Measurements from ENCODE around the gene CHAT. TPM values are rescaled to one million over a fixed set of nuclear protein-coding genes. Genes with fewer than 3 reads are reported as not detected.

The CHAT gene
- 1 to 10 TPM in 1 of 2 donors, under 1 TPM in 1; 0.16 to 1.2 TPM for total RNA-seq

DNA sequence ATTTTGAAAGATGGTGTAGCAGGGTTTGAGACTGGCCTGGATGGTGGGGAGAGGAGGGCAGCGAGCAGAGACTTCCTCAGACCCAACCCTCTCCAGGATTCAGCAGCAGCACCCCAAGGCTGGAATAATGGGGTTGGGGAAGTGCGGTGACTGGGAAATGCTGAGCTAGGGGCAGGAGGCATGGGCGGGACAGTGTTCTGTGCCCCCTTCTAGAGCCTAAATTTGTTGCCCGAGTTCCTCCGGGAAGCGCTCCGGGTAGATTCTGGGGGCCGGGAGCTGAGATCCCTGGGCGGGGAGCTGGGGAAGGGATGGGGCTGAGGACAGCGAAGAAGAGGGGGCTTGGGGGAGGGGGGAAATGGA lies at the start of gene CHAT:
TSS of gene CHAT (plus strand) at position 156 of the 360 bp plus-strand sequence. CDS start at position 309, 153 bp downstream.
- Histone ChIP-seq H3K36me3 (no peaks in the 10 kb centered on the region), H3K9ac (ENCODE audit: low read depth in 2 of 2, low read length in 2 of 2) (no peak within 1 kb of the TSS), H3K4me1 (no peaks in the 10 kb centered on the region), H3K4me3 (no peak within 1 kb of the TSS), H3K27ac (no peak within 1 kb of the TSS), H3K27me3 (peaks cover 57% of the 10 kb centered on the region), H3K9me3 (no peaks in the 10 kb centered on the region)
- intact Hi-C loops (cut with DNase I), result no loop called here
- no peak for DNase-seq
- TF ChIP-seq, protein P1, sequence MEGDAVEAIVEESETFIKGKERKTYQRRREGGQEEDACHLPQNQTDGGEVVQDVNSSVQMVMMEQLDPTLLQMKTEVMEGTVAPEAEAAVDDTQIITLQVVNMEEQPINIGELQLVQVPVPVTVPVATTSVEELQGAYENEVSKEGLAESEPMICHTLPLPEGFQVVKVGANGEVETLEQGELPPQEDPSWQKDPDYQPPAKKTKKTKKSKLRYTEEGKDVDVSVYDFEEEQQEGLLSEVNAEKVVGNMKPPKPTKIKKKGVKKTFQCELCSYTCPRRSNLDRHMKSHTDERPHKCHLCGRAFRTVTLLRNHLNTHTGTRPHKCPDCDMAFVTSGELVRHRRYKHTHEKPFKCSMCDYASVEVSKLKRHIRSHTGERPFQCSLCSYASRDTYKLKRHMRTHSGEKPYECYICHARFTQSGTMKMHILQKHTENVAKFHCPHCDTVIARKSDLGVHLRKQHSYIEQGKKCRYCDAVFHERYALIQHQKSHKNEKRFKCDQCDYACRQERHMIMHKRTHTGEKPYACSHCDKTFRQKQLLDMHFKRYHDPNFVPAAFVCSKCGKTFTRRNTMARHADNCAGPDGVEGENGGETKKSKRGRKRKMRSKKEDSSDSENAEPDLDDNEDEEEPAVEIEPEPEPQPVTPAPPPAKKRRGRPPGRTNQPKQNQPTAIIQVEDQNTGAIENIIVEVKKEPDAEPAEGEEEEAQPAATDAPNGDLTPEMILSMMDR (IDR thresholded peaks at IDR 0.05), result no peak

DNA sequence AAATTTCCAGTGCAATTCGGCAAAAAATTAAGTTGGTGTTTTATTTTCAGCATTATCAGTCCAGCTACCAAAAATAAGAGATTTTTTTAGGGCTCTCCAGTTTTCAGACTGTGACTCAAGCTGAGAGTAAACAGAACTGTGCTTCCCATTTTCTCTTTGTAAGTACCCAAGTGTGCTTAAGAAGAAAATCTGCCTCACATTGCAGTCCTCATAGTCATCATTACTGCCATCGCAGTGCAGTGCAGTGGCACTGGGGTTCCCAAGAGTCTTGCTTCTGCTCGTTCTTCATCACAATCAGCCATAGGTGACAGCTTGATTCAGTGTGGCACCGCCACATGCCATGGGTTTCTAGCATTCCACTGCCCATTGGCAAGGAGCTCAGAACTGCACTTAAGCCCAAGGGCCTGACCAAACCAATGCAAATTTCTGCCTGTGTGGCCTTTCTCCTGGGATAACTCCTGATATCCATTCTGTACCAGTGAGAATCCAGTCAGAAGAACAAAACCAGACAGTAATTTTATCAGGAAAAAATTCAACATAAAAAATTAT lies 49.3 kb upstream of the CHAT start:
- H3K9me3 ChIP-seq, result no peaks in the 10 kb centered on the region
- intact Hi-C loops (cut with DNase I), result no loop called here
- H3K9ac ChIP-seq (ENCODE audit: low read depth in 2 of 2, low read length in 2 of 2), result no peak overlapping the region
- H3K27me3 ChIP-seq, result no peaks in the 10 kb centered on the region
- H3K36me3 ChIP-seq, result no peaks in the 10 kb centered on the region
- no peak overlapping the region for H3K4me3 ChIP-seq
- TF ChIP-seq, protein P1 (IDR thresholded peaks at IDR 0.05), result no peak
- no peak overlapping the region for H3K27ac ChIP-seq
- H3K4me1 ChIP-seq, result no peaks in the 10 kb centered on the region
- DNase-seq, result no peak

DNA sequence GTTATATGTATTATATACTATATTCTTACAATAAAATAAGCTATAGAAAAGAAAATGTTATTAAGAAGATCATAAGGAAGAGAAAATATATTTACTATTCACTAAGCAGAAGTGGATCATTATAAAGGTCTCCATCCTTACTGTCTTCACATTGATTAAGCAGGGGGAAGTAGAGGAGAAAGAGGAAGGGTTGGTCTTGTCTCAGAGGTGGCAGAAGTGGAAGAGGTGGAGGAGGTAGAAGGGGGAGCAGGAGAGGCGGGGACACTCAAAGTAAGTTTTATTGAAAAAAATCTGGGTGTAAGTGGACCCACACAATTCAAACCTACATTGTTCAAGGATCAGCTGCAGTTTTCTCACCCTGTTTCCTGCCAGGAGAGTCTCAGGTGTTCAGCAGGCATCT lies 46.0 kb upstream of the CHAT start:
- Histone ChIP-seq H3K36me3 (no peaks in the 10 kb centered on the region), H3K9ac (ENCODE audit: low read depth in 2 of 2, low read length in 2 of 2) (no peak overlapping the region), H3K27me3 (no peaks in the 10 kb centered on the region), H3K4me1 (no peaks in the 10 kb centered on the region), H3K4me3 (no peak overlapping the region), H3K9me3 (no peaks in the 10 kb centered on the region), H3K27ac (no peak overlapping the region)
- intact Hi-C loops (cut with DNase I), result no loop called here
- no peak for DNase-seq
- TF ChIP-seq, protein P1 (IDR thresholded peaks at IDR 0.05), result no peak

DNA sequence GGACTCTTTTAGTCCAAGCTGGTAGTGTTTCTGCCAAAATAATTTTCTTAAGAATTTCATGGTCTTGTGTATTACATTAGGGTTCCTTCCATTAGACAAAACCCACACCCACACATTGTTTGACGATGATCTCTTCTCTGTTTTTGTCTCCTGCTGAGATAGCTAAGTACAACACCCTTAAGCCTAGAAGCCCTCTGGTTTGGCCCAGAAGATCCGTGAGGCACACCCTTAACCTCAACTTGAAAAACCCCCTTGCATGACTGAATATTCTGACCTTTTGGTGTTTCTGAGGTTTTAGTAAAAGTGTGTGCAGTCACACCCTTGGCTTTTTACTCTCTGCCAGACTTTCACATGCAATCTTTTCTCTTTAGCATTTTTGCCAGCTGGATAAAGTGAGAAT lies 45.6 kb upstream of the CHAT start:
- H3K4me1 ChIP-seq, result no peaks in the 10 kb centered on the region
- TF ChIP-seq, protein P1 (IDR thresholded peaks at IDR 0.05), result no peak
- no peak overlapping the region for H3K9ac ChIP-seq (ENCODE audit: low read depth in 2 of 2, low read length in 2 of 2)
- intact Hi-C loops (cut with DNase I), result no loop called here
- DNase-seq, result no peak
- H3K9me3 ChIP-seq, result no peaks in the 10 kb centered on the region
- H3K27me3 ChIP-seq, result no peaks in the 10 kb centered on the region
- no peak overlapping the region for H3K27ac ChIP-seq
- no peaks in the 10 kb centered on the region for H3K36me3 ChIP-seq
- H3K4me3 ChIP-seq, result no peak overlapping the region

DNA sequence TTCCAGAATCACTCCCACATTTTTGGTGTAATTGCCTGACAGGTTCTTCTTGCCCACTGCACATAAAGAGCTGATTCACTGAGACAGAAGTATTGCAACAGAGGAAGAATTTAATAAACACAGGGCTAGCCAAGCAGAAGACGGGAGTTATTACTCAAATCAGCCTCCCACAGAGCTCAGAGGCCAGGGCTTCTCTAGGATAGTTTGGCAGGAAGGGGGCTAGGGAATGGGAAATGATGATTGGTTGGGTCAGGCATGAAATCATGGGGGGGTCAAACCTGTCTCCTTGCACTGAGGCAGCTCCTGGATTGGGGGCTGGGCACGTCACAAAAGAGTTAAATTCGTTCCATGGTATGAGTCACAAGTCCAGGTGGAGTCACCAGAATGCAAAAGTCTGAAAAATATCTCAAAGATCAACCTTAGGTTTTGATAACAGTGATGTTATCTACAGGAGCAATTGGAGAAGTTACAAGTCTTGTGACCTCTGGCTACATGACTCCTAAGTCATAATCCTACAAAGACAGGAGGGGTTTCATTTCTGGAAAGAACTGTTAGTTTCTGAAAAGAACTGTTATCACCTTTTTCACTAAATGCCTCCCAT lies 44.7 kb upstream of the CHAT start:
- no peak overlapping the region for H3K9ac ChIP-seq (ENCODE audit: low read depth in 2 of 2, low read length in 2 of 2)
- no peaks in the 10 kb centered on the region for H3K9me3 ChIP-seq
- H3K4me3 ChIP-seq, result no peak overlapping the region
- no peak overlapping the region for H3K27ac ChIP-seq
- intact Hi-C loops (cut with DNase I), result no loop called here
- no peak for DNase-seq
- no peaks in the 10 kb centered on the region for H3K36me3 ChIP-seq
- no peaks in the 10 kb centered on the region for H3K4me1 ChIP-seq
- no peaks in the 10 kb centered on the region for H3K27me3 ChIP-seq
- TF ChIP-seq, protein P1 (IDR thresholded peaks at IDR 0.05), result no peak

All from colonic mucosa (tissue), 4 donors.